ENCODE data around the gene CALCOCO1. TPM values are rescaled to one million over a fixed set of nuclear protein-coding genes. Genes with fewer than 3 reads are reported as not detected.

Gene CALCOCO1
- polyA plus RNA-seq, 4 donors: 117 to 160 (median 138) TPM

- DNase-seq (ENCODE audit: low read depth in 4 of 4, low spot score in 3 of 4): no peak
Measured at GRCh38 chr12:53674977-53675700, 52.1 kb downstream of the CALCOCO1 start.

- no peak for DNase-seq (ENCODE audit: low read depth in 4 of 4, low spot score in 3 of 4)
Measured at GRCh38 chr12:53670971-53671370, 56.3 kb downstream of the CALCOCO1 start.

- no peak for DNase-seq (ENCODE audit: low read depth in 4 of 4, low spot score in 3 of 4)
Measured at GRCh38 chr12:53670308-53670707, 56.9 kb downstream of the CALCOCO1 start.

GRCh38 chr12:53667080-53667479, 60.2 kb downstream of the CALCOCO1 start:
- no peak for DNase-seq (ENCODE audit: low read depth in 4 of 4, low spot score in 3 of 4)

GRCh38 chr12:53664936-53665335, 62.3 kb downstream of the CALCOCO1 start:
- no peak for DNase-seq (ENCODE audit: low read depth in 4 of 4, low spot score in 3 of 4)

- DNase-seq (ENCODE audit: low read depth in 4 of 4, low spot score in 3 of 4): no peak
Measured at GRCh38 chr12:53664191-53664590, 63.1 kb downstream of the CALCOCO1 start.

GRCh38 chr12:53660041-53660440, 67.2 kb downstream of the CALCOCO1 start:
- no peak for DNase-seq (ENCODE audit: low read depth in 4 of 4, low spot score in 3 of 4)

GRCh38 chr12:53659571-53659981, 67.7 kb downstream of the CALCOCO1 start:
- no peak for DNase-seq (ENCODE audit: low read depth in 4 of 4, low spot score in 3 of 4)

GRCh38 chr12:53659011-53659551, 68.2 kb downstream of the CALCOCO1 start:
- no peak for DNase-seq (ENCODE audit: low read depth in 4 of 4, low spot score in 3 of 4)

Other genes starting within 250 kb of the CALCOCO1 start
- 10 to 100 TPM; 21.6 to 36.9 (median 29.9) TPM for gene MAP3K12, start 228.0 kb downstream of the CALCOCO1 start, polyA plus RNA-seq (ENCODE audit: insufficient read length in 4 of 4)
- gene TARBP2, start 226.2 kb downstream of the CALCOCO1 start, polyA plus RNA-seq (ENCODE audit: insufficient read length in 4 of 4): 10 to 100 TPM; 37.4 to 59.6 (median 43.5) TPM
- 1 to 10 TPM in 2 of 4 donors, not detected in 2; 1.0 to 1.2 TPM for gene NPFF, start 220.0 kb downstream of the CALCOCO1 start, polyA plus RNA-seq (ENCODE audit: insufficient read length in 4 of 4)
- gene ATF7, start 101.1 kb downstream of the CALCOCO1 start, polyA plus RNA-seq (ENCODE audit: insufficient read length in 4 of 4): 10 to 100 TPM; 43.1 to 70.5 (median 44.8) TPM
- 100 to 1,000 TPM; 320 to 596 (median 522) TPM for gene ATP5MC2, start 51.4 kb downstream of the CALCOCO1 start, polyA plus RNA-seq (ENCODE audit: insufficient read length in 4 of 4)
- not detected for gene CISTR, start 24.5 kb upstream of the CALCOCO1 start, polyA plus RNA-seq (ENCODE audit: insufficient read length in 4 of 4)
- gene HOXC13, start 211.4 kb upstream of the CALCOCO1 start, polyA plus RNA-seq (ENCODE audit: insufficient read length in 4 of 4): not detected
- gene HOXC12, start 227.5 kb upstream of the CALCOCO1 start, polyA plus RNA-seq (ENCODE audit: insufficient read length in 4 of 4): under 1 TPM in 1 of 4 donors, not detected in 3; 0.04 TPM
- gene HOXC11, start 245.7 kb upstream of the CALCOCO1 start, polyA plus RNA-seq (ENCODE audit: insufficient read length in 4 of 4): 1 to 10 TPM; 1.6 to 3.9 (median 3.3) TPM
- 1 to 10 TPM; 1.3 to 2.9 (median 2.6) TPM for gene HOTAIR, start 247.5 kb upstream of the CALCOCO1 start, polyA plus RNA-seq (ENCODE audit: insufficient read length in 4 of 4)

Measured in left renal pelvis (tissue), 4 donors.